Gastrocnemius medialis (tissue), 4 donors: ENCODE results near the gene CHI3L1.

Source experiments
- CTCF ChIP-seq, 5 experiments: fragments of 450-650 bp in 3 of 5; fragments of 200-600 bp in 2 of 5; sonication (generic) in 2 of 5; IDR thresholded peaks in 4 of 5; conservative IDR thresholded peaks in 1 of 5; 1 replicate in 4 of 5; 2 replicates in 1 of 5; pipeline ENCODE4 v1.5.1; 2016 to 2019; ENCODE audit warnings: antibody characterized with exemption in 5 of 5, mild to moderate bottlenecking in 3 of 5, moderate library complexity in 3 of 5
- POLR2A ChIP-seq, 2 donors: fragments of 450-650 bp; IDR thresholded peaks; one replicate each; pipeline ENCODE4 v1.6.1; 2017; ENCODE audit warnings: antibody characterized with exemption in 2 of 2, mild to moderate bottlenecking in 2 of 2, moderate library complexity in 2 of 2

DNA sequence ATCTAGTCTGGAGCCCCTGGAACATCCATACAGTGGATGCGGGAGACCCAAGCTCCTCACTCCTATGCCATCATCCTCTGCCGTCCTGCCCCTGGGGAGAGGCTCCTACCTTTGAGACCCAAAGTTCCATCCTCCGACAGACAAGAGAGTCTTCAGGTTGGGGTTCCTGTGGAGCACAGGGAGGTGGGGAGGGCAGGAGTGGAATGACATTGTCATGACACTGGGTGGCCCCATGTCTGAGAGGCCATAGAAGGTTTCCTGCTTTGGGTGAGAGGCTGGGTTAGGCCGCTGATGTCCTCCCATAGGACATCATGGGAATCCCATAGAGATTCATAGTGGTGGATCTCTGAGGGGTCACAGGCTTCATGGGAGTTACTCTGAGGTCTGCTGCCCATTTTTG, 2.0 kb downstream of the CHI3L1 start:
- TF ChIP-seq POLR2A (IDR thresholded peaks at IDR 0.05) (no peak), CTCF (IDR thresholded peaks at IDR 0.05 in 4 of 5, conservative IDR thresholded peaks at IDR 0.05 in 1 of 5) (no peak)
